Measurements from ENCODE around the gene CHCHD2. TPM values are rescaled to one million over a fixed set of nuclear protein-coding genes. Genes with fewer than 3 reads are reported as not detected.
"Not testable (repeated sequence)": the region's sequence is repeated elsewhere in the genome, so short reads cannot be mapped to it uniquely, and the experiment has no call there.

CHCHD2 gene
- total RNA-seq, 1 donor from 2014 or later, result 200 TPM

DNA sequence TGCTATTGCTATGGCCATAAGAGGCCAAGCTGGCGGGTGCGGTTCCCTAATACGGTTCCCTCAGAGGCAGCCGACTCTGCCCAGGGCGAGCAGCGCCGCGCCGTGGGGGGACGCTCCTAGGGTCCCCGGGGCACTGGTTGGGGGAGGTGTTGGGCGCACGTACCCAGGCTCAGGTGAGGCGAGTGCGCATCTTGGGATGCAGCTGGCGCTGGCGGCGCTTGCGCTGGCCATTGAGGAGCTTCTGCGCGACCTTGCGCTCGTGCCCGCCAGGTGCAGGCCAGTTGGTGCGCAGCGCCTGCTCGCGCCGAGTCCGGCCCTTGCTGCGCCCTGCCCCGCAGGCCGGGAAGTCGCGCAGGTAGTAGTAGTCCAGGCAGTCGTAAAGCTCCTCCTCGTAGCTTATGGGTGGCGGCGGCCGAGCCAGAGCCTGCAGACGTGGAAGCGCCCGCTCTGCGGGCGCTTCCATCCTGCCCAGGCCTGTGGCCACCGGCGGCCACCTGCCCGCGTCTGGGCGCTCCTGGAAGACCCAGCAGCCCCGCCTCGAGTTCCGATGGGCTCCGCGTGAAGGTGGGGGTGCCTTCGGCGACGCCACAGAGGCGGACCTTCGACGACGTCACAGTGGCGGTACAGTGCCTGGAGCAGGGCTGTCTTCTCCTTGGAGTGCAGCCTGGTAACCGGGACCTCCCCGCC, 9.7 kb upstream of the CHCHD2 start, which contains the start of gene NUPR2:
Gene NUPR2 (minus strand): TSS at position 566 of the 687 bp plus-strand sequence. CDS start 103 bp downstream, at position 463.
- TF ChIP-seq, protein P1, sequence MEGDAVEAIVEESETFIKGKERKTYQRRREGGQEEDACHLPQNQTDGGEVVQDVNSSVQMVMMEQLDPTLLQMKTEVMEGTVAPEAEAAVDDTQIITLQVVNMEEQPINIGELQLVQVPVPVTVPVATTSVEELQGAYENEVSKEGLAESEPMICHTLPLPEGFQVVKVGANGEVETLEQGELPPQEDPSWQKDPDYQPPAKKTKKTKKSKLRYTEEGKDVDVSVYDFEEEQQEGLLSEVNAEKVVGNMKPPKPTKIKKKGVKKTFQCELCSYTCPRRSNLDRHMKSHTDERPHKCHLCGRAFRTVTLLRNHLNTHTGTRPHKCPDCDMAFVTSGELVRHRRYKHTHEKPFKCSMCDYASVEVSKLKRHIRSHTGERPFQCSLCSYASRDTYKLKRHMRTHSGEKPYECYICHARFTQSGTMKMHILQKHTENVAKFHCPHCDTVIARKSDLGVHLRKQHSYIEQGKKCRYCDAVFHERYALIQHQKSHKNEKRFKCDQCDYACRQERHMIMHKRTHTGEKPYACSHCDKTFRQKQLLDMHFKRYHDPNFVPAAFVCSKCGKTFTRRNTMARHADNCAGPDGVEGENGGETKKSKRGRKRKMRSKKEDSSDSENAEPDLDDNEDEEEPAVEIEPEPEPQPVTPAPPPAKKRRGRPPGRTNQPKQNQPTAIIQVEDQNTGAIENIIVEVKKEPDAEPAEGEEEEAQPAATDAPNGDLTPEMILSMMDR (IDR thresholded peaks at IDR 0.05), result no peak
- Histone ChIP-seq H3K4me3 (peak within 1 kb of the TSS; percentile 5), H3K9me3 (no peaks in the 10 kb centered on the region), H3K4me1 (no peaks in the 10 kb centered on the region), H3K27ac (no peak within 1 kb of the TSS), H3K27me3 (peaks cover 19% of the 10 kb centered on the region), H3K36me3 (no peaks in the 10 kb centered on the region)
- ATAC-seq (peak; percentile 70), DNase-seq (no peak)
- intact Hi-C loops (cut with DNase I), result no loop called here

DNA sequence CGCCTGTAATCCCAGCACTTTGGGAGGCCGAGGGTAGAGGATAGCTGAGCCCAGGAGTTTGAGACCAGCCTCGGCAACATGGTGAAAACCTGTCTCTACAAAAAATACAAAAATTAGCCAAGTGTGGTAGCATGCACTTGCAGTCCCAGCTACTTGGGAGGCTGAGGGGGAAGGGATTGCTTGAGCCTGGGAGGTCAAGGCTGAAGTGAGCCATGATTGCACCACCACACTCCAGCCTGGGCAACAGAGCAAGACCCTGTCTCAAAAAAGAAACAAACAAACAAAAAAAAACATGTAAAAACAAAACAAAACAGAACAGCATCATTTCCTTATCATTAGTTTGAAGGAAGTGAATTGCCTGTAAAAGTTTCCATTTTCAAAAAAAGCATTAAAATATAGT, 6.0 kb upstream of the CHCHD2 start:
- DNase-seq; intact Hi-C loops (cut with DNase I); H3K36me3 ChIP-seq; H3K4me3 ChIP-seq; H3K27ac ChIP-seq; H3K4me1 ChIP-seq; ATAC-seq; H3K9me3 ChIP-seq: not testable (repeated sequence)
- H3K27me3 ChIP-seq, result peaks cover 17% of the 10 kb centered on the region

DNA sequence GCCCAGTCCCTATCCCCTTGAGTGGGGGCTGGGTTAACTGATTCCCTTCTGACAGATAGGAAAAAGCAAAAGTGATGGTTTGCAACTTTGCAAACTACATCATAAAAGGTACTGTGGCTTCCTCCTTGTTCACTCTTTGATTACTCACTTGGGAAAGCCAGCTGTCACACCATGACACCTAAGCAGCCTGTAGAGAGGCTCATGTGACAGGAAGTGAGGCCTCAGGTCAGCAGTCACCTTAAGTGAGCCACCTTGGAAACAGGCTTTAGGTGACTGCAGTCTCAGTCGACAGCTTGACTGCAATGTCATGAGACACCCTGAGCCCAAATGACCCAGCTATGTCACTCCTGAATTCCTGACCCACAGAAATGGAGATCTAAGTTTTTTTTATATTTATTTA, 4.3 kb upstream of the CHCHD2 start:
- Histone ChIP-seq H3K36me3 (no peaks in the 10 kb centered on the region), H3K4me3 (no peak overlapping the region), H3K4me1 (no peaks in the 10 kb centered on the region), H3K27ac (no peak overlapping the region), H3K27me3 (peaks cover under 1% of the 10 kb centered on the region), H3K9me3 (no peaks in the 10 kb centered on the region)
- DNase-seq (no peak), ATAC-seq (no peak)
- intact Hi-C loops (cut with DNase I), result no loop called here
- TF ChIP-seq, protein P1 (IDR thresholded peaks at IDR 0.05), result no peak

DNA sequence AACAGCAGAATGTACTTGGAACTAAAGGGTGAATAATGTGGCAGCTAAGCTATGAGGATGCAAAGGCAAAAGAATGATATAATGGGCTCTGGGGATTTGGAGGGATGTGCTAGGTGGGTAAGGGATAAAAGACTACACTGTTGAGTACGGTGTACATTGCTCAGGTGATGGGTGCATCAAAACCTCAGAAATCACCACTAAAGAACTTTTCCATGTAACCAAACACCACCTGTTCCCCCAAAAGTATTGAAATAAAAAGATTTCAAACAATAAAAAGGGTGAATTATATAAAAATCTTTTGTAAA, 1.6 kb upstream of the CHCHD2 start:
- ATAC-seq (no peak), DNase-seq (no peak)
- no peak overlapping the region for H3K27ac ChIP-seq
- H3K27me3 ChIP-seq, result no peaks in the 10 kb centered on the region
- TF ChIP-seq, protein P1 (IDR thresholded peaks at IDR 0.05), result no peak
- H3K9me3 ChIP-seq, result no peaks in the 10 kb centered on the region
- peaks cover 10% of the 10 kb centered on the region for H3K4me1 ChIP-seq
- H3K36me3 ChIP-seq, result peaks cover 15% of the 10 kb centered on the region
- H3K4me3 ChIP-seq, result no peak overlapping the region
- intact Hi-C loops (cut with DNase I), result no loop called here

DNA sequence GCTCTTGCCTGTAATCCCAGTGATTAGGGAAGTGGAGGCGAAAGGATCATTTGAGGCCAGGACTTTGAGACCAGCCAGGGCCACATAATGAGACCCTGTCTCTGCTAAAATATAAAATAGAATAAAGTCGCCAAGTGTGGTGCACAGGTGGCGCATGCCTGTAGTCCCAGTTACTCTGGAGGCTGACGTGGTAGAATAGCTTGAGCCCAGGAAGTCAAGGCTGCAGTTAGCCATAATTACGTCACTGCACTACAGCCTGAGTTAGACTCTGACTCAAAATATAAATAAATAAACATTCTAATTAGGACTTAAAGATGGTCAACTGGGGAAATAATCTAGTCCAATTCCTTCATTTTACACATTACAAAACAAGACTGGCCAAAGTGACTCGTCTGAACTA, 768 bp downstream of the CHCHD2 start:
- H3K27me3 ChIP-seq, result no peaks in the 10 kb centered on the region
- peak overlapping the region; percentile 92 for H3K27ac ChIP-seq
- ATAC-seq (peak; percentile 20), DNase-seq (no peak)
- H3K4me1 ChIP-seq, result peaks cover 10% of the 10 kb centered on the region
- H3K36me3 ChIP-seq, result peaks cover 39% of the 10 kb centered on the region
- peak overlapping the region; percentile 75 for H3K4me3 ChIP-seq
- no peaks in the 10 kb centered on the region for H3K9me3 ChIP-seq
- TF ChIP-seq, protein P1 (IDR thresholded peaks at IDR 0.05), result no peak
- intact Hi-C loops (cut with DNase I), result no loop called here

DNA sequence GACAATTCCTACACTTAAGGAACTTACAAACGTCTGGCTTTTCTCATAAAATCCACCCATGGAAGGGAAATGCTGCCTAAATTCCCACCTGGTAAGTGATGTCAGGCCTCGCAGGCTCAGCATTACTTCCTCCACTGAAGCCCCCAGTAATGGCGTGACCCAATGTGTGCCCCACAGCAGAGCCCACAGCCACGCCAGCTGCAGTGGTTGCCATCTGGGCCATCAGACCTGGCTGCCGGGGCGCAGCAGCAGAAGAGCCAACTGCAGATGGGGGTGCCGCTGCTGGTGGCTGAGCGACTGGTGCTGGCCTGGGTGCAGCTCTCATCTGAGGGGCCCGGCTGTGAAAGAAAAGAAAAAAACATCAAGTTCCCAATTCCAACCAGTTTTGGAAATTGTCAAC, 2.1 kb downstream of the CHCHD2 start:
- H3K27me3 ChIP-seq; ATAC-seq; H3K4me3 ChIP-seq; intact Hi-C loops (cut with DNase I); H3K4me1 ChIP-seq; H3K9me3 ChIP-seq; H3K27ac ChIP-seq; DNase-seq: not testable (repeated sequence)
- peaks cover 52% of the 10 kb centered on the region for H3K36me3 ChIP-seq

DNA sequence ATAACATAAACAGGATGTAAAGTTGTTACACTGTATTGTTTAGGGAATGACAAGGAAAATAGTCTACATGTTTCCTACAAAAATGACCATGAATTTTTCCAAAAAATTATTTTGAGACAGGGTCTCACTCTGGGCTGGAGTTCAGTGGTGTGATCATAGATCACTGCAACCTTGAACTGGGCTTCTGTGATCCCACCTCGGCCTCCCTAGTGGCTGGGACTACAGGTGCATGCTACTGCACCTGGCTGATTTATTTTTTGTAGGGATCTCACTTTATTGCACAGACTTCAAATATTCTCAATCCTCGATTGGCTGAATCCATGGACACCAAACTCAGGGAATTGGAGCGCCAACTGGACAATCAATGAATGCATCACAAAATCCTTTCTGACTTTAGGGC, 6.6 kb downstream of the CHCHD2 start:
- Histone ChIP-seq H3K4me3 (no peak overlapping the region), H3K9me3 (no peaks in the 10 kb centered on the region), H3K27ac (no peak overlapping the region), H3K36me3 (peaks cover 52% of the 10 kb centered on the region), H3K4me1 (peaks cover 1% of the 10 kb centered on the region), H3K27me3 (no peaks in the 10 kb centered on the region)
- TF ChIP-seq, protein P1 (IDR thresholded peaks at IDR 0.05), result no peak
- intact Hi-C loops (cut with DNase I), result no loop called here
- DNase-seq (no peak), ATAC-seq (no peak)

DNA sequence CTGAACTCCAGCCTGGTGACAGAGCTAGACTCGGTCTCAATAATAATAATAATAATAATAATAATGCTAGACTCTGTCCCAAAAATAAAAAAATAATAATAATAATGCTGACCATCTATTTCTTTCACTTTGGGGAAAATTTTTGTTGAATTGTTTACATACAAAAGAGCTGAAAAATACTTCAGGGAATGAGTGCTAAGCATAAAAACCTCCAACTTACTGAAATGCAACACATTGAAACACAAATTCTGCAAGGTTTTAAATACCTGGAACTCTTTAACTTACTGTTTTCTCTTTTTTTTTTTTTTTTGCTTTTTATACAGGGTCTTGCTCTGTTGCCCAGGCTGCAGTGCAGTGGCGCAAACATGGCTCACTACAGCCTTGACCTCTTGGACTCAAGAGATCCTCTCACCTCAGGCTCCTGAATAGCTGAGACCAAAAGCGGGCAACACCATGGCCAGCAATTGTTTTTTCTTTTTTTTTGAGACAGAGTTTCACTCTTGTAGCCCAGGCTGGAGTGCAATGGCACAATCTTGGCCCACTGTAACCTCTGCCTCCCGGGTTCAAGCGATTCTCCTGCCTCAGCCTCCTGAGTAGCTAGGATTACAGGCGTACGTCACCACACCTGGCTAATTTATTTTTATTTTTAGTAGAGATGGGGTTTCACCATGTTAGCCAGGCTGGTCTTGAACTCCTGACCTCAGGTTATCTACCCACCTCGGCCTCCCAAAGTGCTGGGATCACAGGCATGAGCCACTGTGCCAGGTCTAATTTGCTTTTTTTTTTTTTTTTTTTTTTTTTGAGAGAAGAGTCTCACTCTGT, 7.9 kb downstream of the CHCHD2 start:
- H3K9me3 ChIP-seq; DNase-seq; ATAC-seq; H3K4me3 ChIP-seq; H3K4me1 ChIP-seq; H3K27me3 ChIP-seq; H3K27ac ChIP-seq; intact Hi-C loops (cut with DNase I): not testable (repeated sequence)
- H3K36me3 ChIP-seq, result peaks cover 42% of the 10 kb centered on the region
